Astrocyte of the spinal cord (primary cell): ENCODE data around the gene SIPA1L3.
"Not testable (repeated sequence)": the region's sequence is repeated elsewhere in the genome, so short reads cannot be mapped to it uniquely, and the experiment has no call there.

Source experiments
- DNase-seq: peaks from one replicate; pipeline ENCODE4 v3.0.0; 2011; ENCODE audit warnings: low read depth, low spot score
- H3K4me3 ChIP-seq: 2 replicates; pipeline ENCODE4 v1.5.1; 2011; ENCODE audit warnings: low read depth, mild to moderate bottlenecking, low read length, moderate library complexity
- in situ Hi-C: cut with HindIII; loops from 2 replicates; pipeline ENCODE4 v1.10.0; 2017; ENCODE audit warnings: low sequenced_read_pairs
- TF ChIP-seq, protein P1 (sequence below): IDR thresholded peaks from 2 replicates; pipeline ENCODE4 v1.5.1; 2012; ENCODE audit warnings: low read depth, mild to moderate bottlenecking, low read length, inconsistent platforms

Gene SIPA1L3, protein sequence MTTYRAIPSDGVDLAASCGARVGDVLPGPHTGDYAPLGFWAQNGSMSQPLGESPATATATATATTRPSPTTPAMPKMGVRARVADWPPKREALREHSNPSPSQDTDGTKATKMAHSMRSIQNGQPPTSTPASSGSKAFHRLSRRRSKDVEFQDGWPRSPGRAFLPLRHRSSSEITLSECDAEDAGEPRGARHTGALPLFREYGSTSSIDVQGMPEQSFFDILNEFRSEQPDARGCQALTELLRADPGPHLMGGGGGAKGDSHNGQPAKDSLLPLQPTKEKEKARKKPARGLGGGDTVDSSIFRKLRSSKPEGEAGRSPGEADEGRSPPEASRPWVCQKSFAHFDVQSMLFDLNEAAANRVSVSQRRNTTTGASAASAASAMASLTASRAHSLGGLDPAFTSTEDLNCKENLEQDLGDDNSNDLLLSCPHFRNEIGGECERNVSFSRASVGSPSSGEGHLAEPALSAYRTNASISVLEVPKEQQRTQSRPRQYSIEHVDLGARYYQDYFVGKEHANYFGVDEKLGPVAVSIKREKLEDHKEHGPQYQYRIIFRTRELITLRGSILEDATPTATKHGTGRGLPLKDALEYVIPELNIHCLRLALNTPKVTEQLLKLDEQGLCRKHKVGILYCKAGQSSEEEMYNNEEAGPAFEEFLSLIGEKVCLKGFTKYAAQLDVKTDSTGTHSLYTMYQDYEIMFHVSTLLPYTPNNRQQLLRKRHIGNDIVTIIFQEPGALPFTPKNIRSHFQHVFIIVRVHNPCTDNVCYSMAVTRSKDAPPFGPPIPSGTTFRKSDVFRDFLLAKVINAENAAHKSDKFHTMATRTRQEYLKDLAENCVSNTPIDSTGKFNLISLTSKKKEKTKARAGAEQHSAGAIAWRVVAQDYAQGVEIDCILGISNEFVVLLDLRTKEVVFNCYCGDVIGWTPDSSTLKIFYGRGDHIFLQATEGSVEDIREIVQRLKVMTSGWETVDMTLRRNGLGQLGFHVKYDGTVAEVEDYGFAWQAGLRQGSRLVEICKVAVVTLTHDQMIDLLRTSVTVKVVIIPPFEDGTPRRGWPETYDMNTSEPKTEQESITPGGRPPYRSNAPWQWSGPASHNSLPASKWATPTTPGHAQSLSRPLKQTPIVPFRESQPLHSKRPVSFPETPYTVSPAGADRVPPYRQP (N-terminal part only)

DNA sequence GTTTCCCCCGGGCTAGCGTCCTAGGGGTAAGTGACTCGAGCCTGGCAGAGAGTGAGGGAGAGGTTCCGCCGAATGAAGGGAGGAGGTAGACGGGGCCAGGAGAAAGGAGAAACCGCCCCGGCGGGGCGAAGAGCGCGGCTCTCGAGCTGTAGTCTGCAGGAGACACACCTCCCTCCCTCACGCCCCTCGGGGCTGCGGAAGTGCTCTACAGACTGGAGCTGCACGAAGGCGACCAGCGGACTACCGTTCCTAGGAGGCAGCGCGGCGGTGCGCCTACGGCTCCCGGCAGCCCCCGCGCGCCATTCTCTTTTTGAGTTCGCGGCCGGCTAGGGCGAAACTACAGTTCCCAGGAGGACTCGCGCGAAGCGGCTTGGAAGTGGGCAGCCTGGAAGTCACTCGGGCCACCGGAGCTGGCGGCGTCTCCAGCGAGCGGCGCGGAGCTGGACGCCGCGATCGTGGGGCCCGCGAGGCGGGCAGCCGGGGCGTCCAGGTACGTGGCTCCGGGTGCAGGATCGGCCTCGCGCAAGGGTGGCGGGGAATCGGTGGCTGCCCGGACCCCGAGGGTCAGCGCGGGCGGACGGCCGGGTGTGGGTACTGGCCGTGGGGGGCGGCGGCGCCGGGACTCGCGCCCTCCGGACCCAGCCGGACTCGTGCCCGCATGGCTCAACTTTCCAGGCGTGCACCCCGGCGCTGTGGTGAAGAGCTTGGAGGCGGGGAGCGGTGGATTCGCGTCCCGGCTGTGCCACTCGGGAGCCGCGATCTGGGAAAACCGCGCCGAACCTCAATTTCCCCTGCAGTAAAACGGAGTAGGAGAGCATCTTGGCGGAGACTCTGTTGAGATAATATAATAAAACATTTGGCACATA, at the start of gene SIPA1L3:
TSS of gene SIPA1L3 (plus strand) at position 340 of the 866 bp plus-strand sequence. CDS start 174,358 bp downstream, outside the sequence.
- peak; percentile 98 for DNase-seq
- peak within 1 kb of the TSS; percentile 90 for H3K4me3 ChIP-seq
- TF ChIP-seq, protein P1, sequence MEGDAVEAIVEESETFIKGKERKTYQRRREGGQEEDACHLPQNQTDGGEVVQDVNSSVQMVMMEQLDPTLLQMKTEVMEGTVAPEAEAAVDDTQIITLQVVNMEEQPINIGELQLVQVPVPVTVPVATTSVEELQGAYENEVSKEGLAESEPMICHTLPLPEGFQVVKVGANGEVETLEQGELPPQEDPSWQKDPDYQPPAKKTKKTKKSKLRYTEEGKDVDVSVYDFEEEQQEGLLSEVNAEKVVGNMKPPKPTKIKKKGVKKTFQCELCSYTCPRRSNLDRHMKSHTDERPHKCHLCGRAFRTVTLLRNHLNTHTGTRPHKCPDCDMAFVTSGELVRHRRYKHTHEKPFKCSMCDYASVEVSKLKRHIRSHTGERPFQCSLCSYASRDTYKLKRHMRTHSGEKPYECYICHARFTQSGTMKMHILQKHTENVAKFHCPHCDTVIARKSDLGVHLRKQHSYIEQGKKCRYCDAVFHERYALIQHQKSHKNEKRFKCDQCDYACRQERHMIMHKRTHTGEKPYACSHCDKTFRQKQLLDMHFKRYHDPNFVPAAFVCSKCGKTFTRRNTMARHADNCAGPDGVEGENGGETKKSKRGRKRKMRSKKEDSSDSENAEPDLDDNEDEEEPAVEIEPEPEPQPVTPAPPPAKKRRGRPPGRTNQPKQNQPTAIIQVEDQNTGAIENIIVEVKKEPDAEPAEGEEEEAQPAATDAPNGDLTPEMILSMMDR: no peak
- in situ Hi-C loops: no loop called here

DNA sequence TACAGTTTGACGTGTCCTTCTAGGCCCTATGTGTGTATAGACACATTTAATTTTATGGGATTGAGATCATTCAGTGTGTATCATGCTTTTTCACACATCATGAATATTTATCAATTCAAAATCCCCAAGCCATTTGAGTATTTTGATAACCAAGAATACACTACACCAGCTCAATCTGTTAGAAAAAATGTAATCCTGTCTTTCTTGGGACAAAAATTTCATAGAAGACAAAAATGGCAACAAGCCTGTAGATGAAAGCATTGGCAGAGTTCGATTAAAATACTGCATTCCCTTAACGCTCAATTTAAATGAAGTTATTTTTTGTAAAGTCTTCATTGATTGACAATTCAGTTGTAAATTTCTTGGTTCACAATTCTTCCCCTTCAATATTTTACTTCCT, 42.5 kb upstream of the SIPA1L3 start:
- no peak overlapping the region for H3K4me3 ChIP-seq
- DNase-seq: no peak
- in situ Hi-C loops: no loop called here
- TF ChIP-seq, protein P1: no peak

DNA sequence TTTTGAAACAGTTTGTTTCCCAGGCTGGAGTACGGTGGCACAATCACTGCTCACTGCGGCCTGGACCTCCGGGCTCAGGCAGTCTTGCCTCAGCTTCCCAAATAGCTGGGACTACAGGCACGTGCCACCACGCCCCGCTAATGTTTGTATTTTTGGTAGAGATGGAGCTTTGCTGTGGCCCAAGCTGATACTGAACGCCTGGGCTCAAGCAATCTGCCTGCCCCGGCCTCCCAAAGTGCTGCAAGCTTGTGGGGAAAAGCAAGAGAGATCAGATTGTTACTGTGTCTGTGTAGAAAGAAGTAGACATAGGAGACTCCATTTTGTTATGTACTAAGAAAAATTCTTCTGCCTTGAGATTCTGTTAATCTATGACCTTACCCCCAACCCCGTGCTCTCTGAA, 41.1 kb upstream of the SIPA1L3 start:
- in situ Hi-C loops, DNase-seq, H3K4me3 ChIP-seq: not testable (repeated sequence)

DNA sequence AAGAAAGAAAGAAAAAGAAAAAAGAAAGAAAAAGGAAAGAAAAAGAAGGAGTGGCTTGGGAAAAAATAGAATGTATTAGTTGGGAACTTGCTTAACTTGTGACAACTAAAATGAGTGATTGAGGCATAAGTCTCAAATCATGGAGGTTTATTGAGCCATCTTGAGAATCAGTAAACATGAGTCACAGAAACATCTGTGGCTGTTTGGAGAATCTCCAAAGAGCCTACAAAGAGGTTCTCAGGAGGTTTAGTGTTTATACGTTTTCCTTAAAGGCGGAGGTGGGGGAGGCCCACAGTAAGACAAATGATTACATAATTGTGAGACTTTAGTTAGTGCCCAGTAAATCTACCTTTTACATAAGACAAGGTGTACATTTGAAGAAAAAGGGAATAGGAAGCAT, 39.2 kb upstream of the SIPA1L3 start:
- no peak overlapping the region for H3K4me3 ChIP-seq
- in situ Hi-C loops: no loop called here
- TF ChIP-seq, protein P1: no peak
- peak; percentile 42 for DNase-seq

DNA sequence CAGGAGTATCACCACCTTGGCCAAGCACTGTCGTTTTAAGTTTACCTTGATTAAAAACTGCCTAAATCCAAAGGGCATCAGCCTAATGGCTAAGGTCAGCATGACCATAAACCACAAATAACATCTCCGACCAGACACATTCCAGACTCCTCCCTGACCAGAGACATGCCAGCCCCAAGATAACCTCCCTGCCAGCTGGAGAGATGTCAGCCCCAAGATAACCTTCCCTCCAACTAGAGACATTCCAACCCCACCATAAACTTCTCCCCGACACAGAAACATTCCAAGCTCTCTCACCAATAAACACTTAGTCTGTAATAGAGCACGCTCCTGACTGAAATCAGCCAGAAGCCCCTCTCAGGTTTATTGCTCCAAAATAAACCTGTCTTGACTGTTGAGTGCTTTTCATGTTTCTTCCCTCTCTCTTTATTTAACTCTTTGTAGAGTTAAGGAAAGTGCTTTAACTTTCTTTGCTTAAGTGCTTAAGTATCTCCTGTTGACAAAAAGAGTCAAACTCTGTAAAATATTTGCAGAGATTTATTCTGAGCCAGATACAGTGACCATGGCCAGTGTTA, 37.2 kb upstream of the SIPA1L3 start:
- in situ Hi-C loops: no loop called here
- no peak overlapping the region for H3K4me3 ChIP-seq
- no peak for DNase-seq
- TF ChIP-seq, protein P1: no peak

DNA sequence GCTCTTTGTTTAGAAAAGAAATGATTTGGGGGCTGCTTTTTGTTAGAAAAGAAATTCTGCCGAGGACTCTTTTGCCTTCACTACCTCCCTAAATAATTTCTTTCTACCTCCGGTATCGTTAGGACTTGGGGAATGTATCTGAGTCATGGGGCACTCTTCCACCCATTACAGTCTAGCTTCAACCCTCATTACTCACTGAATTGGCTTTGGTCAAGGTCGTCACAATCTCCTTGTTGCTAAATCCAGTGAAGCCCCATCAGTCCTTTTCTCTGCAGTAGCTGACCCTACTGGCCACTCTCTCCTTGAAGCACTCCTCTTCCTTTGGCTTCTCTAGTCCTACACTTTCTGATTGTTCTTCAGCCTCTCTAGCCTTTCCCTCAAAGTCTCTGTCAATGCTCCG, 34.6 kb upstream of the SIPA1L3 start:
- TF ChIP-seq, protein P1: no peak
- no peak for DNase-seq
- in situ Hi-C loops: no loop called here
- H3K4me3 ChIP-seq: no peak overlapping the region
